Peyer's patch (tissue), 4 donors: Measurements from ENCODE around the gene CDCA7. TPM values are rescaled to one million over a fixed set of nuclear protein-coding genes. Genes with fewer than 3 reads are reported as not detected.
A peak's percentile ranks its signal among the peaks of the same experiment; 100 is the strongest.

Experiments used
- DNase-seq, 3 donors: peaks; one replicate each; pipeline ENCODE4 v3.0.0-alpha.2; 2017 to 2019
- H3K27ac ChIP-seq, 4 donors: fragments of 200-600 bp; sonication (generic); one replicate each; pipeline ENCODE4 v1.5.1; 2016 to 2019
- H3K27me3 ChIP-seq, 2 donors: fragments of 200-600 bp; sonication (generic); one replicate each; pipeline ENCODE4 v1.5.1; 2019
- H3K36me3 ChIP-seq, 3 donors: fragments of 200-600 bp; sonication (generic); one replicate each; pipeline ENCODE4 v1.5.1; 2016 to 2019
- H3K4me1 ChIP-seq, 4 donors: fragments of 200-600 bp; sonication (generic); one replicate each; pipeline ENCODE4 v1.5.1; 2016 to 2019
- H3K4me3 ChIP-seq, 4 donors: fragments of 200-600 bp; sonication (generic); 1 replicate in 3 of 4; 2 replicates in 1 of 4; pipeline ENCODE4 v1.5.1; 2016 to 2019; ENCODE audit warnings: mild to moderate bottlenecking in 1 of 4
- H3K9me3 ChIP-seq, 4 donors: fragments of 200-600 bp; sonication (generic); one replicate each; pipeline ENCODE4 v1.5.1; 2016 to 2019; ENCODE audit warnings: mild to moderate bottlenecking in 1 of 4
- CTCF ChIP-seq, 6 experiments: fragments of 450-650 bp in 4 of 6; fragments of 200-600 bp in 2 of 6; sonication (generic) in 1 of 6; IDR thresholded peaks; one replicate each; pipeline ENCODE4 v1.5.1; 2017 to 2019; ENCODE audit warnings: antibody characterized with exemption in 6 of 6, mild to moderate bottlenecking in 3 of 6, moderate library complexity in 1 of 6
- POLR2A ChIP-seq, 2 donors: fragments of 450-650 bp; IDR thresholded peaks; one replicate each; pipeline ENCODE4 v1.5.1; 2017; ENCODE audit warnings: antibody characterized with exemption in 2 of 2, mild to moderate bottlenecking in 2 of 2, moderate library complexity in 2 of 2
- total RNA-seq, 4 donors: library from RNA; depleted of rRNA; stranded (reverse); fragments of >200 nt; gene quantifications; one replicate each; pipeline ENCODE4 v1.1.0, GENCODE V29; 2016

CDCA7 gene
- total RNA-seq, 4 donors from 2014 or later: 18.4 to 152 (median 46.1) TPM

- H3K36me3 ChIP-seq: no peaks in the 10 kb centered on the region
- no peak for TF ChIP-seq POLR2A (IDR thresholded peaks at IDR 0.05)
- no peak for TF ChIP-seq CTCF (IDR thresholded peaks at IDR 0.05)
- no peaks in the 10 kb centered on the region for H3K9me3 ChIP-seq
- no peaks in the 10 kb centered on the region for H3K27me3 ChIP-seq
- DNase-seq: no peak
- peak overlapping the region; percentile 46 to 70 (median 62) for H3K4me3 ChIP-seq
- peaks cover 0 to 12% (median 1%) of the 10 kb centered on the region in 4 donors for H3K4me1 ChIP-seq
- H3K27ac ChIP-seq: peak overlapping the region in 3 of 4 donors; percentile 25 to 76 (median 64)
Observed at GRCh38 chr2:173354073-173354581, 545 bp upstream of the CDCA7 start.

GRCh38 chr2:173355132-173355865 lies 627 bp downstream of the CDCA7 start:
- Histone ChIP-seq H3K9me3 (no peaks in the 10 kb centered on the region), H3K27me3 (no peaks in the 10 kb centered on the region), H3K4me1 (peaks cover 0 to 12% (median 1%) of the 10 kb centered on the region in 4 donors), H3K27ac (peak overlapping the region; percentile 25 to 76 (median 58)), H3K36me3 (no peaks in the 10 kb centered on the region), H3K4me3 (peak overlapping the region; percentile 46 to 70 (median 62))
- TF ChIP-seq POLR2A (IDR thresholded peaks at IDR 0.05) (no peak), CTCF (IDR thresholded peaks at IDR 0.05) (no peak)
- DNase-seq: peak in 2 of 3 donors; percentile 65 to 72

- no peak for DNase-seq
Observed at GRCh38 chr2:173355866-173356508, 1.3 kb downstream of the CDCA7 start.

GRCh38 chr2:173357346-173357745 lies 2.7 kb downstream of the CDCA7 start:
- Histone ChIP-seq H3K36me3 (no peaks in the 10 kb centered on the region), H3K4me3 (no peak overlapping the region), H3K27me3 (no peaks in the 10 kb centered on the region), H3K4me1 (peaks cover 0 to 12% (median 1%) of the 10 kb centered on the region in 4 donors), H3K27ac (no peak overlapping the region), H3K9me3 (no peaks in the 10 kb centered on the region)
- TF ChIP-seq POLR2A (IDR thresholded peaks at IDR 0.05) (no peak), CTCF (IDR thresholded peaks at IDR 0.05) (no peak)
- no peak for DNase-seq

More at GRCh38 chr2:173355866-173356508, 1.3 kb downstream of the CDCA7 start:
- Histone ChIP-seq H3K27me3 (no peaks in the 10 kb centered on the region), H3K4me3 (peak overlapping the region; percentile 46 to 70 (median 62)), H3K36me3 (no peaks in the 10 kb centered on the region), H3K4me1 (peaks cover 0 to 12% (median 1%) of the 10 kb centered on the region in 4 donors), H3K27ac (peak overlapping the region in 1 of 4 donors; percentile 76), H3K9me3 (no peaks in the 10 kb centered on the region)
- no peak for TF ChIP-seq POLR2A (IDR thresholded peaks at IDR 0.05)
- TF ChIP-seq CTCF (IDR thresholded peaks at IDR 0.05): no peak

GRCh38 chr2:173358616-173359015 lies 3.9 kb downstream of the CDCA7 start:
- no peak for DNase-seq
- Histone ChIP-seq H3K9me3 (no peaks in the 10 kb centered on the region), H3K36me3 (no peaks in the 10 kb centered on the region), H3K27me3 (no peaks in the 10 kb centered on the region), H3K4me3 (peak overlapping the region in 2 of 4 donors; percentile 8 to 24), H3K4me1 (peaks cover 0 to 12% (median 1%) of the 10 kb centered on the region in 4 donors), H3K27ac (no peak overlapping the region)
- no peak for TF ChIP-seq CTCF (IDR thresholded peaks at IDR 0.05)
- no peak for TF ChIP-seq POLR2A (IDR thresholded peaks at IDR 0.05)
